Gastroesophageal sphincter (tissue), 2 donors: ENCODE data around the gene C9orf50.

Source experiments
- EP300 ChIP-seq: sonication (generic); formaldehyde crosslinking; IDR thresholded peaks from one replicate; pipeline ENCODE4 v1.6.1; 2017; ENCODE audit warnings: antibody characterized with exemption, mild to moderate bottlenecking
- POLR2AphosphoS5 ChIP-seq: sonication (generic); formaldehyde crosslinking; IDR thresholded peaks from one replicate; pipeline ENCODE4 v1.6.1; 2017; ENCODE audit warnings: antibody characterized with exemption

GRCh38 chr9:129610473-129611306 lies 10.2 kb downstream of the C9orf50 start:
- TF ChIP-seq POLR2AphosphoS5 (no peak), EP300 (no peak)
